Measurements from ENCODE around the gene TESK2. TPM values are rescaled to one million over a fixed set of nuclear protein-coding genes. Genes with fewer than 3 reads are reported as not detected.

TESK2 gene
- polyA plus RNA-seq, 1 donor (not counting 4 experiments of a cell fraction or from before 2014, with no cell fraction given): 2.0 TPM

GRCh38 chr1:45507893-45508292 is 16.9 kb upstream of the TESK2 start:
- TF ChIP-seq EZH2 (IDR thresholded peaks at IDR 0.05; ENCODE audit: low read length) (no peak), CTCF (optimal IDR thresholded peaks at IDR 0.05 in 1 of 3, IDR thresholded peaks at IDR 0.05 in 1 of 3, conservative IDR thresholded peaks at IDR 0.05 in 1 of 3; ENCODE audit: extremely low read depth in 1 of 3, insufficient read depth in 2 of 3, low read length in 3 of 3) (no peak)
- dilution Hi-C loops (cut with MboI; ENCODE audit: extremely low pct_ligation_motif_present, low sequenced_read_pairs): no loop called here
- Histone ChIP-seq H3K27me3 (ENCODE audit: control insufficient read depth, extremely low read depth, insufficient read depth, low read length) (no peaks in the 10 kb centered on the region), H3K4me1 (ENCODE audit: control insufficient read depth, extremely low read depth, insufficient read depth, low read length) (no peaks in the 10 kb centered on the region), H3K36me3 (ENCODE audit: control insufficient read depth in 2 of 2, extremely low read depth in 1 of 2, insufficient read depth in 2 of 2, low read length in 2 of 2) (peaks cover 26 to 27% of the 10 kb centered on the region in 2 experiments), H3K4me3 (ENCODE audit: control insufficient read depth in 2 of 3, extremely low read depth in 1 of 3, insufficient read depth in 2 of 3, low read depth in 1 of 3, low read length in 3 of 3) (no peak overlapping the region), H3K27ac (ENCODE audit: control insufficient read depth, insufficient read depth, low read length) (no peak overlapping the region), H2AFZ (ENCODE audit: control insufficient read depth, low read length) (no peak overlapping the region), H3K9me3 (ENCODE audit: control insufficient read depth, low read depth, low read length) (no peaks in the 10 kb centered on the region), H3K4me2 (ENCODE audit: control insufficient read depth, extremely low read depth, insufficient read depth, low read depth, low read length) (no peak overlapping the region), H3K9me1 (ENCODE audit: control insufficient read depth, extremely low read depth, insufficient read depth, low read length) (no peaks in the 10 kb centered on the region), H3K79me2 (ENCODE audit: control insufficient read depth, insufficient read depth, low read length) (no peaks in the 10 kb centered on the region), H3K9ac (ENCODE audit: control insufficient read depth, extremely low read depth, insufficient read depth, low read length) (no peak overlapping the region), H4K20me1 (ENCODE audit: control insufficient read depth, extremely low read depth, insufficient read depth, low read length) (peaks cover 4% of the 10 kb centered on the region)
- no peak for FAIRE-seq
- DNase-seq (ENCODE audit: low read depth, low spot score): no peak

DNA sequence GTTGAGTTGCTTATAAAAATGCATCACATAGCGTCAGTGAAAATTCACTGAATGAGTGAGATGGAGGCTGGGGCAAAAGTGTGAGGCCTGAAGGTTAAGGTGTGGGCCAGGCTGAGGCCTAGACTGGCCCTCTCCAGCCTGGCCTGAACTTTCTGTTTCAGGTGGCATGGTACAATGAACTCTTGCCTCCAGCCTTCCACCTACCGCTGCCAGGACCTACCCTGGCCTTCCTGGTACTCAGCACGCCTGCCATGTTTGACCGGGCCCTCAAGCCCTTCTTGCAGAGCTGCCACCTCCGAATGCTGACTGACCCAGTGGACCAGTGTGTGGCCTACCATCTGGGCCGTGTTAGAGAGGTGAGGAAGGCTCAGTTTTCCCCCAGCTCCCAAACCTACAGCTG is 16.2 kb upstream of the TESK2 start:
- no peak overlapping the region for H3K27ac ChIP-seq (ENCODE audit: control insufficient read depth, insufficient read depth, low read length)

More for the DNA sequence above, 16.2 kb upstream of the TESK2 start:
- Histone ChIP-seq H3K79me2 (ENCODE audit: control insufficient read depth, insufficient read depth, low read length) (no peaks in the 10 kb centered on the region), H3K9me3 (ENCODE audit: control insufficient read depth, low read depth, low read length) (no peaks in the 10 kb centered on the region), H3K27me3 (ENCODE audit: control insufficient read depth, extremely low read depth, insufficient read depth, low read length) (no peaks in the 10 kb centered on the region), H3K4me3 (ENCODE audit: control insufficient read depth in 2 of 3, extremely low read depth in 1 of 3, insufficient read depth in 2 of 3, low read depth in 1 of 3, low read length in 3 of 3) (no peak overlapping the region), H2AFZ (ENCODE audit: control insufficient read depth, low read length) (no peak overlapping the region), H3K9me1 (ENCODE audit: control insufficient read depth, extremely low read depth, insufficient read depth, low read length) (no peaks in the 10 kb centered on the region), H3K4me2 (ENCODE audit: control insufficient read depth, extremely low read depth, insufficient read depth, low read depth, low read length) (no peak overlapping the region), H3K4me1 (ENCODE audit: control insufficient read depth, extremely low read depth, insufficient read depth, low read length) (no peaks in the 10 kb centered on the region), H3K36me3 (ENCODE audit: control insufficient read depth in 2 of 2, extremely low read depth in 1 of 2, insufficient read depth in 2 of 2, low read length in 2 of 2) (peaks cover 21 to 22% of the 10 kb centered on the region in 2 experiments), H4K20me1 (ENCODE audit: control insufficient read depth, extremely low read depth, insufficient read depth, low read length) (no peaks in the 10 kb centered on the region), H3K9ac (ENCODE audit: control insufficient read depth, extremely low read depth, insufficient read depth, low read length) (no peak overlapping the region)
- DNase-seq (ENCODE audit: low read depth, low spot score) (no peak), FAIRE-seq (no peak)
- TF ChIP-seq EZH2 (IDR thresholded peaks at IDR 0.05; ENCODE audit: low read length) (no peak), CTCF (optimal IDR thresholded peaks at IDR 0.05 in 1 of 3, IDR thresholded peaks at IDR 0.05 in 1 of 3, conservative IDR thresholded peaks at IDR 0.05 in 1 of 3; ENCODE audit: extremely low read depth in 1 of 3, insufficient read depth in 2 of 3, low read length in 3 of 3) (no peak)
- dilution Hi-C loops (cut with MboI; ENCODE audit: extremely low pct_ligation_motif_present, low sequenced_read_pairs): no loop called here

All from keratinocyte (primary cell).